CD14-positive monocyte (primary cell): ENCODE data around the gene ARHGAP44. TPM values are rescaled to one million over a fixed set of nuclear protein-coding genes. Genes with fewer than 3 reads are reported as not detected.
"Not testable (repeated sequence)": the region's sequence is repeated elsewhere in the genome, so short reads cannot be mapped to it uniquely, and the experiment has no call there.

Experiments
- DNase-seq, 3 donors: peaks; one replicate each; pipeline ENCODE4 v3.0.0-alpha.2; 2011 to 2022
- H2AFZ ChIP-seq: 2 replicates; pipeline ENCODE4 v1.6.0; 2012; ENCODE audit warnings: mild to moderate bottlenecking, low read depth, low read length, inconsistent platforms; ENCODE audit not compliant: insufficient read depth, poor library complexity, severe bottlenecking
- H3K27ac ChIP-seq, 2 donors: 1 replicate in 1 of 2; 2 replicates in 1 of 2; pipeline ENCODE4 v1.5.1; 2012 to 2013; ENCODE audit warnings: low read length in 2 of 2, control low read depth in 1 of 2, inconsistent platforms in 1 of 2, low read depth in 1 of 2, mild to moderate bottlenecking in 1 of 2
- H3K27me3 ChIP-seq, 2 donors: one replicate each; pipeline versions ENCODE4 v1.6.0 to v1.6.1; 2011 to 2013; ENCODE audit warnings: low read length in 2 of 2; ENCODE audit not compliant: control insufficient read depth in 2 of 2, insufficient read depth in 2 of 2
- H3K36me3 ChIP-seq, 2 donors: replicated peaks in 1 of 2; 1 replicate in 1 of 2; 2 replicates in 1 of 2; pipeline versions ENCODE4 v1.5.1 to v1.6.1; 2012 to 2013; ENCODE audit warnings: low read length in 2 of 2, control low read depth in 1 of 2, inconsistent platforms in 1 of 2, mild to moderate bottlenecking in 1 of 2; ENCODE audit not compliant: insufficient read depth in 2 of 2, control insufficient read depth in 1 of 2
- H3K4me1 ChIP-seq, 2 donors: 1 replicate in 1 of 2; 2 replicates in 1 of 2; pipeline versions ENCODE4 v1.5.1 to v1.6.1; 2012 to 2013; ENCODE audit warnings: low read length in 2 of 2, control low read depth in 1 of 2, inconsistent platforms in 1 of 2, mild to moderate bottlenecking in 1 of 2, moderate library complexity in 1 of 2; ENCODE audit not compliant: insufficient read depth in 2 of 2, control insufficient read depth in 1 of 2
- H3K4me2 ChIP-seq: replicated peaks from 2 replicates; pipeline ENCODE3; 2012; ENCODE audit warnings: low read length, moderate library complexity, mild to moderate bottlenecking; ENCODE audit not compliant: poor library complexity, severe bottlenecking; ENCODE audit errors: extremely low read depth
- H3K4me3 ChIP-seq, 3 experiments: fragments of 200-600 bp in 1 of 3; sonication (generic) in 1 of 3; replicated peaks in 1 of 3; 1 replicate in 2 of 3; 2 replicates in 1 of 3; pipeline ENCODE4 v1.5.1; 2011 to 2013; ENCODE audit warnings: low read length in 3 of 3, mild to moderate bottlenecking in 3 of 3, control low read depth in 2 of 3, low read depth in 2 of 3, inconsistent platforms in 1 of 3, moderate library complexity in 1 of 3
- H3K79me2 ChIP-seq: 2 replicates; pipeline ENCODE4 v1.6.0; 2012; ENCODE audit warnings: mild to moderate bottlenecking, control low read depth, inconsistent platforms, low read length, moderate library complexity; ENCODE audit not compliant: insufficient read depth
- H3K9ac ChIP-seq: 2 replicates; pipeline ENCODE4 v1.6.0; 2017; ENCODE audit warnings: low read length, mild to moderate bottlenecking; ENCODE audit not compliant: insufficient read depth, poor library complexity, severe bottlenecking
- H3K9me3 ChIP-seq, 2 donors: replicated peaks in 1 of 2; 1 replicate in 1 of 2; 2 replicates in 1 of 2; pipeline versions ENCODE4 v1.5.1 to v1.6.1; 2012 to 2013; ENCODE audit warnings: low read length in 2 of 2, control low read depth in 1 of 2; ENCODE audit not compliant: control insufficient read depth in 1 of 2, insufficient read depth in 1 of 2
- H4K20me1 ChIP-seq: 2 replicates; pipeline ENCODE4 v1.6.0; 2012; ENCODE audit warnings: mild to moderate bottlenecking, low read length, control low read depth, moderate library complexity; ENCODE audit not compliant: insufficient read depth
- H3K27ac Mint-ChIP-seq, 7 donors: one replicate each; pipeline ENCODE4 v1.8.0; 2020; ENCODE audit warnings: mild to moderate bottlenecking in 7 of 7, mixed read lengths in 7 of 7, moderate library complexity in 6 of 7, inconsistent platforms in 2 of 7
- H3K27me3 Mint-ChIP-seq, 3 donors: one replicate each; pipeline ENCODE4 v1.8.0; 2021 to 2022; ENCODE audit warnings: low read depth in 3 of 3, mild to moderate bottlenecking in 3 of 3, mixed read lengths in 3 of 3, moderate library complexity in 3 of 3, inconsistent platforms in 1 of 3
- H3K36me3 Mint-ChIP-seq, 2 donors: one replicate each; pipeline ENCODE4 v1.8.0; 2020; ENCODE audit warnings: mixed read lengths in 2 of 2, inconsistent platforms in 1 of 2, mild to moderate bottlenecking in 1 of 2
- H3K4me1 Mint-ChIP-seq: one replicate; pipeline ENCODE4 v1.8.0; 2020; ENCODE audit warnings: mild to moderate bottlenecking, mixed read lengths
- H3K4me3 Mint-ChIP-seq, 2 donors: one replicate each; pipeline ENCODE4 v1.8.0; 2020; ENCODE audit warnings: mild to moderate bottlenecking in 2 of 2, mixed read lengths in 2 of 2, moderate library complexity in 1 of 2
- H3K9me3 Mint-ChIP-seq, 7 donors: one replicate each; pipeline ENCODE4 v1.8.0; 2020 to 2022; ENCODE audit warnings: mixed read lengths in 7 of 7, mild to moderate bottlenecking in 6 of 7, moderate library complexity in 6 of 7, inconsistent platforms in 2 of 7
- WGBS: methylation state at CpG from one replicate; pipeline ENCODE4 v1.1.5; 2013; ENCODE audit warnings: missing lambda C conversion rate; ENCODE audit not compliant: insufficient coverage; 5-methylcytosine and 5-hydroxymethylcytosine counted together
- intact Hi-C, 2 donors: fragments of 100-400 bp; cut with micrococcal nuclease; formaldehyde crosslinking; loops; one replicate each; pipeline versions ENCODE4 v1.15.0 to v1.15.1; 2023
- polyA plus RNA-seq, 3 donors: library from polyadenylated mRNA; depleted of rRNA in 1 of 3; unstranded in 2 of 3; stranded (reverse) in 1 of 3; fragments of 300-500 nt in 2 of 3; fragments of >200 nt in 1 of 3; fragmentation: Illumina TruSeq in 2 of 3; gene quantifications; 1 replicate in 2 of 3; 2 replicates in 1 of 3; pipeline ENCODE4 v1.2.3, GENCODE V29; 2012 to 2021
- TF ChIP-seq, protein P1 (sequence below): fragments of 200-600 bp; IDR thresholded peaks from one replicate; pipeline ENCODE4 v1.8.0; 2022; ENCODE audit warnings: antibody characterized with exemption, mild to moderate bottlenecking

ARHGAP44 gene
- polyA plus RNA-seq, 3 donors, result not detected

DNA sequence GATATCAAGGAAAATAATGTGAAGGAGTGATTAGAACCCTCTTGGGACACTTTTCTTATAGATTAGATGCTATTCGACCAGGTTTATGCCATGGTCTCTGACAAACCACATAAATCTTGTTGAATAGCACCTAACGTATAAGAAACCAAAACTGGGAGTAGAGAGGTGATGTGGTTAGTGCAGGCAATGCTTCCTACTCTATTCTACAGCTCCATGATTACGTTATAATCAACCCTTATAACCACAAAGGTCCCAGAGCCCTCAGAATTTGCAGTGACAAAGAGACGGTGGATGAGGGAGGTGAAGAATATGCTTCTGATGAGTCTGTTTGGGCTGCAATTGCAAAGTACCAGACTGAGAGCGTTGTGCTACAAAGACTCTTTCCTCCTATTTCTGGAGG, 78.4 kb downstream of the ARHGAP44 start:
- Histone ChIP-seq H3K27me3 (no peaks in the 10 kb centered on the region), H3K4me3 (no peak overlapping the region), H2AFZ (no peak overlapping the region), H3K9ac (no peak overlapping the region), H3K9me3 (peaks cover 11 to 16% of the 10 kb centered on the region in 2 donors), H3K36me3 (no peaks in the 10 kb centered on the region), H3K79me2 (no peaks in the 10 kb centered on the region), H3K27ac (no peak overlapping the region), H3K4me2 (no peak overlapping the region), H4K20me1 (no peaks in the 10 kb centered on the region), H3K4me1 (no peaks in the 10 kb centered on the region)
- H3K36me3 Mint-ChIP-seq, result no peaks in the 10 kb centered on the region
- no peak overlapping the region for H3K4me3 Mint-ChIP-seq
- 100% methylated on average over 1 of the region's 5 CpGs for WGBS
- intact Hi-C loops, result loop anchor here in 1 of 2 donors (10.0 kb wide), 1 partner anchor 53 kb away; no protein-coding TSS in a partner anchor
- peaks cover 6 to 26% (median 14%) of the 10 kb centered on the region in 7 donors for H3K9me3 Mint-ChIP-seq
- no peak overlapping the region for H3K27ac Mint-ChIP-seq
- TF ChIP-seq, protein P1, sequence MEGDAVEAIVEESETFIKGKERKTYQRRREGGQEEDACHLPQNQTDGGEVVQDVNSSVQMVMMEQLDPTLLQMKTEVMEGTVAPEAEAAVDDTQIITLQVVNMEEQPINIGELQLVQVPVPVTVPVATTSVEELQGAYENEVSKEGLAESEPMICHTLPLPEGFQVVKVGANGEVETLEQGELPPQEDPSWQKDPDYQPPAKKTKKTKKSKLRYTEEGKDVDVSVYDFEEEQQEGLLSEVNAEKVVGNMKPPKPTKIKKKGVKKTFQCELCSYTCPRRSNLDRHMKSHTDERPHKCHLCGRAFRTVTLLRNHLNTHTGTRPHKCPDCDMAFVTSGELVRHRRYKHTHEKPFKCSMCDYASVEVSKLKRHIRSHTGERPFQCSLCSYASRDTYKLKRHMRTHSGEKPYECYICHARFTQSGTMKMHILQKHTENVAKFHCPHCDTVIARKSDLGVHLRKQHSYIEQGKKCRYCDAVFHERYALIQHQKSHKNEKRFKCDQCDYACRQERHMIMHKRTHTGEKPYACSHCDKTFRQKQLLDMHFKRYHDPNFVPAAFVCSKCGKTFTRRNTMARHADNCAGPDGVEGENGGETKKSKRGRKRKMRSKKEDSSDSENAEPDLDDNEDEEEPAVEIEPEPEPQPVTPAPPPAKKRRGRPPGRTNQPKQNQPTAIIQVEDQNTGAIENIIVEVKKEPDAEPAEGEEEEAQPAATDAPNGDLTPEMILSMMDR, result no peak
- DNase-seq, result no peak
- no peaks in the 10 kb centered on the region for H3K4me1 Mint-ChIP-seq
- no peaks in the 10 kb centered on the region for H3K27me3 Mint-ChIP-seq

DNA sequence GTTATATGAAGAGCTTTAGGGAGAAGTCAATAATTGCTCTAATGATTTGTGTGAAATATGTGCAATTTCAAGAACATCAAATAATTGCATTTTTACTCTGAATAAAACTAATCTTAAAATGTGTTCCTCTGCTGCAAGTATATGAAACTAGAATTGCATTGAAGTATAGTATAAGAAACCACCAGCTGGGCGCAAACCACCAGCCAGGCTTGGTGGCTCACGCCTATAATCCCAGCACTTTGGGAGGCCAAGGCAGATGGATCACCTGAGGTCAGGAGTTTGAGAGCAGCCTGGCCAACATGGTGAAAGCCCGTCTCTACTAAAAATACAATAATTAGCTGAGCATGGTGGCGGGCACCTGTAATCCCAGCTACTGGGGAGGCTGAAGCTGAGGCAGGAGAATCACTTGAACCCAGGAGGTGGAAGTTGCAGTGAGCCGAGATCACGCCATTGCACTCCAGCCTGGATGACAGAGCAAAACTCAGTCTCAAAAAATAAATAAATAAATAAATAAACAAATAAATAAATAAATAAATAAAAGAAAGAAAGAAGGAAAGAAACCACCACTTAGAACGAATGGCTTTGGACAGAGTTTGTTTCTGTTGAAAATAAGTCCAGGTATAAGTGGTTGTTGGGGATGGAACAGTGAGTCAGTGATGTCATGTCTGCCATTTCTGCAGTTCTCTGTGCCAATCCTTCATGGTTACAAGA, 84.3 kb downstream of the ARHGAP44 start:
- WGBS, result 82% methylated on average over 3 of the region's 7 CpGs

More for the DNA sequence above, 84.3 kb downstream of the ARHGAP44 start:
- H3K4me1 Mint-ChIP-seq, H3K9ac ChIP-seq, DNase-seq, H3K4me3 Mint-ChIP-seq, H2AFZ ChIP-seq, H3K79me2 ChIP-seq, H3K27me3 Mint-ChIP-seq, H3K4me2 ChIP-seq, H3K27ac Mint-ChIP-seq, H3K36me3 ChIP-seq, H3K4me3 ChIP-seq, H3K27ac ChIP-seq, H3K4me1 ChIP-seq, H4K20me1 ChIP-seq, intact Hi-C loops, H3K36me3 Mint-ChIP-seq, H3K27me3 ChIP-seq: not testable (repeated sequence)
- H3K9me3 ChIP-seq, result peaks cover 24 to 44% of the 10 kb centered on the region in 2 donors
- peaks cover 13 to 53% (median 28%) of the 10 kb centered on the region in 7 donors for H3K9me3 Mint-ChIP-seq
